C4-2B (cell line): Measurements from ENCODE around the gene DENND1A.

Source experiments
- H3K27ac ChIP-seq: fragments of 450-650 bp; 2 replicates; pipeline ENCODE4 v1.5.1; 2017
- ZFX ChIP-seq: fragments of 450-650 bp; IDR thresholded peaks from 2 replicates; pipeline ENCODE4 v1.6.1; 2017
- TF ChIP-seq, protein P1 (sequence below): fragments of 450-650 bp; conservative IDR thresholded peaks from 2 replicates; pipeline ENCODE4 v1.5.1; 2017; ENCODE audit warnings: mild to moderate bottlenecking

DENND1A gene

DNA sequence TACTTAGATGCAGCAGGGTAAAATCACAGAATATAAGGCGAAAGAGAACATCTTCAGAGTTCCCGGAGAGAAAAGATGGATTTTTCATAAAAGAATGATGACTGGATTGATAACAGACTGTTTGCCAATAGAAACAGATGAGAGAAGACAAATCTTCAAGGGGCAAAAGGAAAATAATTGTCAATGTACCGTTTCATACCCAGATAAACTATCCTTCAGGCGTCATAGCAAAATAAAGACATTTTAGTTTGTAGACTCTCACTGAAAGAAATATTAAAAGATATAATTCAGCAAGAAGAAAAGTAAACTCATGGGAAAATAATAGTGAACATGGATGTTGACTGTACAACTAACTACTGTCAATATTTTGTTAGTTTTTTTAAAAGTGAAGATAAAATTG, 399.7 kb downstream of the DENND1A start:
- TF ChIP-seq ZFX: no peak
- TF ChIP-seq, protein P1, sequence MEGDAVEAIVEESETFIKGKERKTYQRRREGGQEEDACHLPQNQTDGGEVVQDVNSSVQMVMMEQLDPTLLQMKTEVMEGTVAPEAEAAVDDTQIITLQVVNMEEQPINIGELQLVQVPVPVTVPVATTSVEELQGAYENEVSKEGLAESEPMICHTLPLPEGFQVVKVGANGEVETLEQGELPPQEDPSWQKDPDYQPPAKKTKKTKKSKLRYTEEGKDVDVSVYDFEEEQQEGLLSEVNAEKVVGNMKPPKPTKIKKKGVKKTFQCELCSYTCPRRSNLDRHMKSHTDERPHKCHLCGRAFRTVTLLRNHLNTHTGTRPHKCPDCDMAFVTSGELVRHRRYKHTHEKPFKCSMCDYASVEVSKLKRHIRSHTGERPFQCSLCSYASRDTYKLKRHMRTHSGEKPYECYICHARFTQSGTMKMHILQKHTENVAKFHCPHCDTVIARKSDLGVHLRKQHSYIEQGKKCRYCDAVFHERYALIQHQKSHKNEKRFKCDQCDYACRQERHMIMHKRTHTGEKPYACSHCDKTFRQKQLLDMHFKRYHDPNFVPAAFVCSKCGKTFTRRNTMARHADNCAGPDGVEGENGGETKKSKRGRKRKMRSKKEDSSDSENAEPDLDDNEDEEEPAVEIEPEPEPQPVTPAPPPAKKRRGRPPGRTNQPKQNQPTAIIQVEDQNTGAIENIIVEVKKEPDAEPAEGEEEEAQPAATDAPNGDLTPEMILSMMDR: no peak
- no peak overlapping the region for H3K27ac ChIP-seq

DNA sequence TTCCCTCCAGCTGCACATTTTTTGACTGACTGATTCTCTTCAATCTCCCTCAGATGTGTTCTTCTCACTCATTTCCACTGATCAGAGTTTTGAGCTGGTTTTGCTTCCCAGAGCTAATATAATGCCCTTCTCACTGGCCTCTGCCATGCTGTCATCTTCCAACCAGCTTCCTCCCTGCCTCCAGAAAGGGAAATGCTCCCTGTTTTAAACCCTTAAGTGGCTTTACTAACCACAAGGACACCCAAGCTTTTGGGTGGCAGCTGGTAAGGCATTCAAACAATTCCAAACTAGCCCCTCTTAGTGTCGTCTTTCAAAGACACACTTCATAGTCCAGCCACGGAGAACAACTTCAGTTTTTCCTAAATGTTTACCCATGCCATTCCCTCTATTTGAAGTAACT, 401.4 kb downstream of the DENND1A start:
- TF ChIP-seq, protein P1: no peak
- TF ChIP-seq ZFX: no peak

DNA sequence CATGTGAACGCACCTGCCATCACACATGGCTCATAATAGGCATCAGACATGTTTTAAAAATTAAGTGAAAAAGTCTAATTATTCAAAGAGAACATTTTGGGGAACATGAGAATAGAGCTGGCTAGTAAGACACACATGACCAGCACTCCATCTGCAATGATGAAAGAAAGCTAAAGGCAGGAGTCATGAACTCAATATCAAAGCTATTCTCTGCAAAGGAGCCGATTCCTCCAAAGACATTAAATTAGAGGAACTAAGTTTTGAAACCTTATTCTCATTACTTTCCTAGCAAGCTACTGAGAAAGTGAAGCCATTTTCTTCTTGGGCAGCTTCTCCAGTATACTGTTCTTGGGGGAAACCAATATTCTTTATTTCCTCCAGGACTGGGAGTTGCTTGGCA, 401.9 kb downstream of the DENND1A start:
- no peak overlapping the region for H3K27ac ChIP-seq
- TF ChIP-seq, protein P1: no peak
- no peak for TF ChIP-seq ZFX

More for the DNA sequence above, 401.4 kb downstream of the DENND1A start:
- no peak overlapping the region for H3K27ac ChIP-seq

DNA sequence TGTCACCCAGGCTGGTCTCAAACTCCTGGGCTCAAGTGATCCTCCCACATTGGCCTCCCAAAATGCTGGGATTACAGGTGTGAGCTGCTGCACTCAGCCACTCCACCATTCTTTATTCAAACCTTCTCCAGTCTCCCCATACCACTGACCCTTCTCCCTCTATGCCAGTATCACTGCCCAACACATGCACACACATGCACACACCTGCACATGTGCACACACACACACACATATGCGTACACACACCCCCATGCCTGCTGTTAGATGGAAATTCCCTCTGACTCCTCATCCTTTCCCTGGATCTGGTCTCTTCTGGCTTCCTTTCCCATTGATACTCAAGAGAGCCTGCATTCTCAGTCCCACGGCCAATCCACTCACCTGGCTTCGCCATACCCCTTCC, 404.0 kb downstream of the DENND1A start:
- TF ChIP-seq, protein P1: no peak
- no peak for TF ChIP-seq ZFX
- no peak overlapping the region for H3K27ac ChIP-seq

DNA sequence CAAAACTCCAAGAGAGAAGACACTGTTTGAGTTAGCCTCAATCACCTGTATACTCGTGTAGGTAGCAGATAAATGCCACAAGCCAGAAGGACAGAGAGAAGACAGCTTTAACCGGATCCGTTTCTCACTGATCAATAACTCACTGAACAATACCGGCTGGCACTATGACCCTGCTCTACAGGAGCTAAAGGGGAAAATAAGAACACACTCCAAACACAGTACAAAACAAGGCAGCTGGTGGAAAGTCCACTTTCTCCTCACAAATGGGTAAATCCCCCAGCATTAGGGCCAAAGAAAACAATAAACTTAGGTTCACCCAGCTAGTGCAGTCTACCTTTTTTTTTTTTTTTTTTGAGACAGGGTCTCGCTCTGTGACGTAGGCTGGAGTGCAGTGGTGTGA, 404.5 kb downstream of the DENND1A start:
- TF ChIP-seq ZFX: no peak
- TF ChIP-seq, protein P1: no peak
- no peak overlapping the region for H3K27ac ChIP-seq

DNA sequence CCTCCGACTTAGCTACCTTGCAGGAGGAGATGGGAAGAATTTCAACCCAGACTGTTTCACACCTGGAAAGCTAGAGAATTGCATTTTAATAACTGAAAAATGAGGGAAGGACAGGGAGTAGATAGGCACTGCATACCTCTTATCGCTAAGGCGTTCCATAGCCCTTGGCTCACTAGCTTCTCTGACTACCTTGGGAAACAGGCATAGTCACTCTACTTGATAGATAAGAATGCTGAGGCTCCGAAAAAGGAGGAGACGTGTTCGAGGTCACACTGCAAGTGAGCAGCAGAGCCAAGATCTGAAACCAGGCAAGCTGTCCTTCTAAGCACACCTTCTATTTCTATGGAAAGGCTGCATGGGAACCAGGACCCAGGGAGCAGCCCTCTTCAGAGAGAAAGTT, 405.1 kb downstream of the DENND1A start:
- no peak overlapping the region for H3K27ac ChIP-seq
- TF ChIP-seq, protein P1: no peak
- no peak for TF ChIP-seq ZFX

DNA sequence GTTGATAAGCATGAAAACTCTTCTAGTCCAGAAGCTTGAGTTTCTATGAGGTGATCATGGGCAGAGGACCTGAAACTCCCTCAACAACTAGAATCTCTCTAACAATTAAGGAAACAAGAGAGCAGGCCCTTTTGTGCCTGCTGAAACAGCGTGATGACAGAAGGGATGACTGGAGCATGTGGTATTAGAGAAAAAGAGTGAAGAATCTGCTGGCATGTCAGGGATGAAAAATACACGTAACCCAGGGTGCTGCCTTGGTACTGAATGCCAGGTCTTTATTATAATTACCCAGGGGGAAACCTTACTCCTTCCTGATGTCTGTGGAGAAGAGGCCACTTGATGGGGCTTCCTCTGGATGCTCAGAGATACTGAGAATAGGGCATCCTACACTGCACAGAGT, 406.1 kb downstream of the DENND1A start:
- H3K27ac ChIP-seq: no peak overlapping the region
- no peak for TF ChIP-seq ZFX
- TF ChIP-seq, protein P1: no peak
